Measurements from ENCODE around the gene BMP7. TPM values are rescaled to one million over a fixed set of nuclear protein-coding genes. Genes with fewer than 3 reads are reported as not detected.

BMP7 gene
- total and polyA plus RNA-seq, 3 experiments from 2014 or later = not detected

DNA sequence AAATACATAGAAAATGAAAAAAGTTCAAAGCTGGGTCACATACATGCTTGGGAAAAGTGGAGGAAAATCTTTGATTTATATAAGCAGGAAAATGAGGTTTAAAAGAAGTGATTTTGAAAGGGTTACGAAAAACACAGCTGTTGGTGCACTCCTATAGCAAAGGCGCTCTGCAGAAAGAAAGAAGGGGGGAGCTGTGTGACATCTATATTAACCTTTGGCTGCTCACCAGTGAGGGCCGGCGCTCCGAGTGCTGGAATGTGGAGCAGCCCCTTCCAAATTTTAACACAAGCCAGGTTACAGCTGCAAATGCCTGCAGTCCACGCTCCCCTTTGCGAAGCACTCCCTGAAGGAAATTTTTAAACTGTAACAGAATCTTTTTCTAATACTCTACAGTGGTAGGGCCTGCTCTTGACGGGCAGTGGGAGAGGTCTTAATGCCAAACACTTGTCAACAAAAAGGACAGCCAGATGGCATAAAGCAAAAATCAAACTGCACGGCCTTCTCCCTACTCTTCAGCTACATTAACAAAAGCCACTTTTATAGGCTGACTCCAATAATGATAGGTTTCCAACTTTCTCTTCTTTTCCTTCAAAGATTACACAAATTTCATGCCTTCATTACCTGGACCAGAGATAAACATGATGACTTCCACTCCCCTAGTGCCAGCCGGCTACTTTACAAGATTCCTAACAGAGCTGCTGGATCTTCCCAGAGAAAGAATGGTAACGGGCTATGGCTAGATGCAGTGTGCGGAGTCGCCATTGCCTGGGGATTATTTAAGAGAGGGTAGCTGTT, 4.8 kb downstream of the BMP7 start:
- Mint-ChIP-seq H3K36me3 (no peaks in the 10 kb centered on the region), H3K4me3 (no peak overlapping the region), H3K4me1 (peaks cover 0 to 2% (median 0%) of the 10 kb centered on the region in 3 donors), H3K27ac (no peak overlapping the region), H3K9me3 (no peaks in the 10 kb centered on the region), H3K27me3 (peaks cover 24 to 70% of the 10 kb centered on the region in 2 donors)
- H3K4me3 ChIP-seq (ENCODE audit: low read length) = no peak overlapping the region
- POLR2A ChIA-PET = no interaction called here
- CTCF ChIA-PET = no interaction called here
- H3K27ac ChIP-seq (ENCODE audit: low read depth, low read length) = no peak overlapping the region
- no peaks in the 10 kb centered on the region for H3K4me1 ChIP-seq (ENCODE audit: insufficient read depth, low read length)
- peaks cover 23% of the 10 kb centered on the region for H3K27me3 ChIP-seq (ENCODE audit: insufficient read depth, low read length, poor library complexity, severe bottlenecking)
- DNase-seq = no peak
- no peaks in the 10 kb centered on the region for H3K36me3 ChIP-seq (ENCODE audit: insufficient read depth, low read length)
- no peaks in the 10 kb centered on the region for H3K9me3 ChIP-seq (ENCODE audit: low read length)

DNA sequence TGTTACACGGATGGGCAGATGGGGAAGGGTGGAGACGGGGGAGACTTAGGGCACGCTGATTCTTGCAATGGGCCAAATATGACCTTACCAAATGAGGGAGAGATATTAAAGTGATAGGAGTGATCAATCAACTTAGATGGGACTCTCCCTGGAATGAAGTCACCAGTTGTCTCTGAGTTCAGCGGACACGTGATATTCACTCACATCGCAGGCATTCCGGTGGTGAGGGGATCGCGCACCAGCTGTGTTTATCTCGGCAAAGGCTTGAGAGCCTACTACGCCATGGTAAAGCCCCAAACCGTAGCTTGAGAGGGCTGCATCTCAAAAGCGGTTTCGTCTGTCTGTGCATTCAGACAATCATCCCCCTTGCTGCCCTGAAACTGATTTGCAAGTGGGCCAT, 5.5 kb downstream of the BMP7 start:
- CTCF ChIA-PET = no interaction called here
- H3K4me1 ChIP-seq (ENCODE audit: insufficient read depth, low read length) = no peaks in the 10 kb centered on the region
- no peak overlapping the region for H3K27ac ChIP-seq (ENCODE audit: low read depth, low read length)
- H3K27ac Mint-ChIP-seq = no peak overlapping the region
- DNase-seq = no peak
- peaks cover 0 to 2% (median 0%) of the 10 kb centered on the region in 3 donors for H3K4me1 Mint-ChIP-seq
- POLR2A ChIA-PET = no interaction called here
- no peaks in the 10 kb centered on the region for H3K36me3 Mint-ChIP-seq
- no peaks in the 10 kb centered on the region for H3K36me3 ChIP-seq (ENCODE audit: insufficient read depth, low read length)
- no peaks in the 10 kb centered on the region for H3K9me3 ChIP-seq (ENCODE audit: low read length)
- H3K27me3 Mint-ChIP-seq = peaks cover 24 to 74% of the 10 kb centered on the region in 2 donors
- H3K9me3 Mint-ChIP-seq = no peaks in the 10 kb centered on the region
- H3K4me3 ChIP-seq (ENCODE audit: low read length) = no peak overlapping the region
- H3K27me3 ChIP-seq (ENCODE audit: insufficient read depth, low read length, poor library complexity, severe bottlenecking) = peaks cover 23% of the 10 kb centered on the region
- H3K4me3 Mint-ChIP-seq = no peak overlapping the region

DNA sequence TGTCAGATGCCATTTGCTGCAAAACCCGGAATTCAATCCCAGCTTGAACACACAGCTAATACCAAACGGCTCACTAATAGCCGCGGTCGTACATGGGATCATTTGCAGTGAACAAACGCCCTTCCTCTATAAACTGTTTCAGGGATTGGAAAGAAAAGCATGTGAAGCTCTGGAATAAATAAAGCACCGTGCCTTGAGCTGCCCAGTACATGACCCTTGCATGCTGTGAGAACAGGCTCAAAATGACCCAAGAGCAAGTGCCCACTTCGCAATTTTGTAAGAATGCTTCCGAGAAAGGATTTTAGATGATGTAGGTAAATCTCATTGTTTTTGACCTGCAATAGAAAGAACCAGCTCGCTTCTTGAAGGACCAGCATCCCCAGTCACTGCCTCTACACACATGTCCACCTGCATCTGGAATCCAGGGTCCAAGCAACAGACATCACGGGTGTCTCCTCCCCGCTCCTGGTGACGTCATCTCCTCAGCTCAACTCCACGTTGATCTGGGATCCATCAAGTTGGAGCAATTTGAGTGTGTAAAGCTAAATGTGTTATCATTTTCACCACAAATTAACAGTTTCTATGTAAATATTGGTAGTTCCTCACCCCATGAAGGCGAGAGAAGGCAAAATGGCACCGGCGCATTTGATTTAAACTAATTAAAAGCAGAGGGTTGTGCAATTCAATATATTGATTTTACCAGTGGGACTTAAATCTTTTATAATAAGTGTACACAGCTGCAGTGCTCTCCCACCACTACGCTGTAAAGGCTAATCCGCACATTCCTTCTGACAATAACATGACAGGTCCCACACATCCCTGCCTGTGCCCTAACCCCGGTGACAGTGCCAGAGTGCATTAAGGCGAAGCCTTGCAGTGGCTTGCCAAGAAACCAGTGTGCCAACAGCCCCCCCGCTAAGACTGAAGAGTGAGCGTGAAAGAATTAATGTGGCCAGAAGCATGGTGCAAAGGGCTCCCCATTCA, 6.2 kb downstream of the BMP7 start:
- H3K4me1 Mint-ChIP-seq = peaks cover 0 to 2% (median 0%) of the 10 kb centered on the region in 3 donors
- POLR2A ChIA-PET = no interaction called here

DNA sequence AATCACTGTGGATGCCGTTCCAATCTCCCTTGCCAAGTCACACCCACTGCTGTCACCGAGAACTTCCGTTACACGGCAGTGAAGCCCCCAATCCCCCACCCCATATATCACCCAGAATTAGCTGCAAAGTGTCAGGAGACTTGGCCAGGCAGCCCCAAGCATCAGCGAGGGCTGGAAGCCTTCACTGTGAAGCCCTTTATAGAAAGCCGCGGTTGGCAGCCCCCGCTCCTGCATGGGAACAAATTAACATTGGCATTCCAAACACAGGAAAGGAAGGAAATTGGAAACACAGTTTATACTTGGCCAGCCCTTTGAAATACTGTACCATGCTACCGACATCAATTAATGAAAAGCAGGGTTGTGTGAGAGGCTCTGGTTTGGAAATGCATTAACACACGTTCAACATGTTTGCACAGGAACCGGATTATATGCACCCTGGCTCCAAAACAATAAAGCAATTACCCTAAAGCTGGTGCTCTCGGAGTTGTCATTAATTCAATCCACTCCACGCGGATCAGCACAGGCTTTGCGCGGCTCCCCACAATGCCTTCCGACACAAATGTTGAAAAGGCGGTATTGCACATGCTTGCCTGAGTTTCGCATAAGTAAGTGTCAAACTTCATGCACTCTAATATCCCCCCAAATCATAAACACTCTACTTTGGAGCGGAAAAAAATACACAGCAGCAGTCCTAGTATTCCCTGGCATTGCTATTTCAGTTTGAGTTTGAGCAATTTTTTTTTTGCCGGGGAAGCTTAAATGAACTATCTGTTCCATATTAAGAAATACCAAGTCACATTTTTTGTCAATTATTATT, 7.1 kb downstream of the BMP7 start:
- no peaks in the 10 kb centered on the region for H3K9me3 Mint-ChIP-seq
- no peaks in the 10 kb centered on the region for H3K9me3 ChIP-seq (ENCODE audit: low read length)
- H3K27me3 ChIP-seq (ENCODE audit: insufficient read depth, low read length, poor library complexity, severe bottlenecking) = peaks cover 22% of the 10 kb centered on the region
- H3K4me1 ChIP-seq (ENCODE audit: insufficient read depth, low read length) = no peaks in the 10 kb centered on the region
- H3K4me1 Mint-ChIP-seq = peaks cover 0 to 2% (median 0%) of the 10 kb centered on the region in 3 donors
- H3K27ac ChIP-seq (ENCODE audit: low read depth, low read length) = no peak overlapping the region
- H3K36me3 Mint-ChIP-seq = no peaks in the 10 kb centered on the region
- no peak for DNase-seq
- ChIA-PET CTCF (no interaction called here), POLR2A (no interaction called here)
- H3K27ac Mint-ChIP-seq = no peak overlapping the region
- H3K4me3 ChIP-seq (ENCODE audit: low read length) = no peak overlapping the region
- no peak overlapping the region for H3K4me3 Mint-ChIP-seq
- no peaks in the 10 kb centered on the region for H3K36me3 ChIP-seq (ENCODE audit: insufficient read depth, low read length)
- peaks cover 24 to 83% of the 10 kb centered on the region in 2 donors for H3K27me3 Mint-ChIP-seq

More for the DNA sequence above, 6.2 kb downstream of the BMP7 start:
- CTCF ChIA-PET = no interaction called here
- Histone ChIP-seq H3K27ac (ENCODE audit: low read depth, low read length) (no peak overlapping the region), H3K4me1 (ENCODE audit: insufficient read depth, low read length) (no peaks in the 10 kb centered on the region), H3K27me3 (ENCODE audit: insufficient read depth, low read length, poor library complexity, severe bottlenecking) (peaks cover 23% of the 10 kb centered on the region), H3K36me3 (ENCODE audit: insufficient read depth, low read length) (no peaks in the 10 kb centered on the region), H3K9me3 (ENCODE audit: low read length) (no peaks in the 10 kb centered on the region), H3K4me3 (ENCODE audit: low read length) (no peak overlapping the region)
- no peak overlapping the region for H3K27ac Mint-ChIP-seq
- no peaks in the 10 kb centered on the region for H3K9me3 Mint-ChIP-seq
- H3K27me3 Mint-ChIP-seq = peaks cover 24 to 77% of the 10 kb centered on the region in 2 donors
- no peak overlapping the region for H3K4me3 Mint-ChIP-seq
- DNase-seq = no peak
- no peaks in the 10 kb centered on the region for H3K36me3 Mint-ChIP-seq

DNA sequence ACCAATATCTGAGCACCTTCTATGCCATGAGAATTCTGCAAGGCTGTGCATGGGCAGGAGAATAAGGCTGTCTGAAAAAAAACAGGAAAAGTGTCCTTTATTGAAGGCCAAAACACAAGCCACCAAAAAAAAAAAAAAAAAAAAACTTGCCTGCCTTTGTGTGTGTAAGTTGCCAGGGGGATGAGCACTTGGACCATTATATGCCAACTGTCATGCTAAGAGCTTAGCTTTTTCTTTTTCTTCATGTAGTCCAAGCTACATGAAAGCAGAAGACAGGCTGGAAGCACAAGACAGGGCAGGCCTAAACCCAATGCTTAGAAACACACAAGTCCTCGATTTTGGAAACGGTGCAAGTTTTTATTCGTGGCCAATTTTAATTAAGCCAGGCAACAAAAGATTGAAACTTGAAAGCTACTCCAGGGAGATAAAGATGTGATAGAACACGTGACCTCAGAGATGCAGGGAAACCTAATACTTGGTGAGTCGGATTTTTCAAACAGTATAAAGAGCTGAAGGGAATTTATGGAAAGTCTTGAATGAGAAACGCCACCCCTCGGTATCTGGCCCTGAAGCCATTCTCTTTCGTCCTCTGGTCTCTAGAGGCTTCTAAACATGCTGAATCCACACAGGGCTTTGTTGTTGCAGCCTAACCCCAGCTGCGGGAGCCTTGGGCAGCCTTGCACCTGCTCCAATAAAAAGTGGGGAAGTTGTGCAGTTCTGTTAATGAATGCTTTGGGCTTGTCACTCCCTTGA, 8.6 kb downstream of the BMP7 start:
- Histone ChIP-seq H3K4me3 (ENCODE audit: low read length) (no peak overlapping the region), H3K36me3 (ENCODE audit: insufficient read depth, low read length) (no peaks in the 10 kb centered on the region), H3K27ac (ENCODE audit: low read depth, low read length) (no peak overlapping the region), H3K4me1 (ENCODE audit: insufficient read depth, low read length) (no peaks in the 10 kb centered on the region), H3K9me3 (ENCODE audit: low read length) (no peaks in the 10 kb centered on the region), H3K27me3 (ENCODE audit: insufficient read depth, low read length, poor library complexity, severe bottlenecking) (peaks cover 17% of the 10 kb centered on the region)
- H3K27ac Mint-ChIP-seq = no peak overlapping the region
- no peaks in the 10 kb centered on the region for H3K36me3 Mint-ChIP-seq
- CTCF ChIA-PET = no interaction called here
- POLR2A ChIA-PET = no interaction called here
- no peaks in the 10 kb centered on the region for H3K9me3 Mint-ChIP-seq
- DNase-seq = no peak
- H3K27me3 Mint-ChIP-seq = peaks cover 17 to 78% of the 10 kb centered on the region in 2 donors
- no peak overlapping the region for H3K4me3 Mint-ChIP-seq
- H3K4me1 Mint-ChIP-seq = no peaks in the 10 kb centered on the region

DNA sequence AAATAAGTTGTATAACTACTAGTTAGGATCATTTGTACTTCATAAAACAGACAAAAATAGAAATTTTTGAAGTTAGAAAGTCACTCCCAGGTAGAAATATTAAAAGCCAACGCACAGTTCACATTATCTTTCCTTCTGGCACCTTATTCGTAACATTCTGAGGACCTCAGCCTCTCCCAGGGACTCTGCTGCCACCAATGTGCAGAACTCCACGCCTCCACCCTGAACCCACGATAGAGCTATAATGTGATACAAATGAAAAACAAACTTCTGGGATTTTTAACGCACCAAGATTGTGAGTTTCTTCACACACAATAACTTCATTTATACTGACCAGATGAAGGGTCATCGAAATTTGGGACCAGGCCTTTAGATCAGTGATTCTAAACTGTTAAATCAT, 9.5 kb downstream of the BMP7 start:
- Mint-ChIP-seq H3K4me3 (no peak overlapping the region), H3K27ac (no peak overlapping the region), H3K4me1 (no peaks in the 10 kb centered on the region), H3K9me3 (no peaks in the 10 kb centered on the region), H3K36me3 (no peaks in the 10 kb centered on the region), H3K27me3 (peaks cover 17 to 74% of the 10 kb centered on the region in 2 donors)
- H3K27ac ChIP-seq (ENCODE audit: low read depth, low read length) = no peak overlapping the region
- ChIA-PET POLR2A (no interaction called here), CTCF (no interaction called here)
- H3K4me3 ChIP-seq (ENCODE audit: low read length) = no peak overlapping the region
- peaks cover 17% of the 10 kb centered on the region for H3K27me3 ChIP-seq (ENCODE audit: insufficient read depth, low read length, poor library complexity, severe bottlenecking)
- H3K36me3 ChIP-seq (ENCODE audit: insufficient read depth, low read length) = no peaks in the 10 kb centered on the region
- H3K9me3 ChIP-seq (ENCODE audit: low read length) = no peaks in the 10 kb centered on the region
- no peak for DNase-seq
- no peaks in the 10 kb centered on the region for H3K4me1 ChIP-seq (ENCODE audit: insufficient read depth, low read length)

DNA sequence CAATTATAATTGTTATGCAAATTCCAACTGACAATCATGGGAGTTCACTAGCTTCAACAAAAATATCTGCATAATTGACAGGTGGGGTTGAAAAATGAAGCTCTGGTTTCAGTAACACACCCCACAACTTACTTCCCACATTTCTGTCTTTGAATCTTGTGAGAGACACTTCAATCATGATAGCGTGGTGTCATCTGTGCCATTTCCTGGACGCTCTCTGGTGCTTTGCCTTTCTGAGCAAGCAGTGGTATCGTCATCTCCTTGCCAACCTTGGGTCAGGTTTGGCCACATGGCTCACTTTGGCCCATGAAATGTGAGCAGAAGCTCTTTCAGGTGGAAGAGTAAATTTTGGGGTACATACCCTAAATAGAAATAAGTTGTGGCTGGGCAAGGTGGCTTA, 10.2 kb downstream of the BMP7 start:
- ChIA-PET CTCF (no interaction called here), POLR2A (no interaction called here)
- no peaks in the 10 kb centered on the region for H3K9me3 ChIP-seq (ENCODE audit: low read length)
- no peaks in the 10 kb centered on the region for H3K4me1 ChIP-seq (ENCODE audit: insufficient read depth, low read length)
- H3K27me3 ChIP-seq (ENCODE audit: insufficient read depth, low read length, poor library complexity, severe bottlenecking) = peaks cover 15% of the 10 kb centered on the region
- no peak overlapping the region for H3K4me3 ChIP-seq (ENCODE audit: low read length)
- Mint-ChIP-seq H3K36me3 (no peaks in the 10 kb centered on the region), H3K4me3 (no peak overlapping the region), H3K27ac (no peak overlapping the region), H3K9me3 (no peaks in the 10 kb centered on the region), H3K4me1 (peaks cover 1 to 2% (median 1%) of the 10 kb centered on the region in 3 donors), H3K27me3 (peaks cover 12 to 72% of the 10 kb centered on the region in 2 donors)
- no peaks in the 10 kb centered on the region for H3K36me3 ChIP-seq (ENCODE audit: insufficient read depth, low read length)
- H3K27ac ChIP-seq (ENCODE audit: low read depth, low read length) = no peak overlapping the region
- no peak for DNase-seq
